ENCODE results near the gene PAN3. TPM values are rescaled to one million over a fixed set of nuclear protein-coding genes. Genes with fewer than 3 reads are reported as not detected.

The PAN3 gene
- total RNA-seq, 1 experiment from 2014 or later: 48.5 TPM

GRCh38 chr13:28258417-28258816 is 120.1 kb downstream of the PAN3 start:
- Histone ChIP-seq H3K23ac (ENCODE audit: insufficient read length, low read depth, low read length) (no peak overlapping the region), H2BK5ac (ENCODE audit: insufficient read length, low read length) (no peak overlapping the region), H3T11ph (ENCODE audit: low read length) (no peak overlapping the region), H3K4ac (ENCODE audit: low read depth, low read length) (no peak overlapping the region), H3K9me3 (ENCODE audit: control insufficient read depth, low read depth, low read length) (no peaks in the 10 kb centered on the region), H2BK20ac (ENCODE audit: low read depth, low read length, poor library complexity, severe bottlenecking) (no peak overlapping the region), H4K5ac (ENCODE audit: insufficient read length, low read depth, low read length) (no peak overlapping the region), H3K79me2 (ENCODE audit: insufficient read depth, low read length) (no peaks in the 10 kb centered on the region), H3K18ac (ENCODE audit: insufficient read length, low read depth, low read length) (no peak overlapping the region), H2BK15ac (ENCODE audit: low read depth, low read length) (no peak overlapping the region), H3K27me3 (ENCODE audit: insufficient read depth, low read length) (no peaks in the 10 kb centered on the region), H3K4me1 (ENCODE audit: insufficient read depth, low read length) (peaks cover 3% of the 10 kb centered on the region; the same call in 1 of the 2 replicates), H3K56ac (ENCODE audit: insufficient read length, low read depth, low read length) (no peak overlapping the region), H4K91ac (ENCODE audit: insufficient read length, low read depth, low read length) (no peak overlapping the region), H3K23me2 (ENCODE audit: insufficient read length, low read depth, low read length, poor library complexity, severe bottlenecking) (no peaks in the 10 kb centered on the region), H3K27ac (ENCODE audit: insufficient read length, low read depth, low read length) (no peak overlapping the region), H4K8ac (replicated peaks; ENCODE audit: insufficient read length, low read depth, low read length) (no peak overlapping the region), H3K14ac (ENCODE audit: insufficient read depth, low read length) (no peak overlapping the region), H3K79me1 (ENCODE audit: insufficient read depth, low read depth, low read length, poor library complexity, severe bottlenecking) (peaks cover 2% of the 10 kb centered on the region), H3K9ac (ENCODE audit: extremely low read depth, insufficient read length, low read length) (no peak overlapping the region), H2BK12ac (ENCODE audit: insufficient read length, low read depth, low read length) (no peak overlapping the region), H2AK5ac (ENCODE audit: insufficient read length, low read length) (no peak overlapping the region), H2BK120ac (ENCODE audit: low read depth, low read length, poor library complexity, severe bottlenecking) (no peak overlapping the region), H4K20me1 (ENCODE audit: control insufficient read depth, insufficient read depth, insufficient read length) (no peaks in the 10 kb centered on the region), H2AFZ (ENCODE audit: low read length) (no peak overlapping the region), H3K4me2 (ENCODE audit: insufficient read depth, insufficient read length, low read length) (no peak overlapping the region)
- H3K36me3 Mint-ChIP-seq (ENCODE audit: insufficient read depth in 1 of 3, low read depth in 3 of 3): peaks cover 20 to 48% (median 47%) of the 10 kb centered on the region in 3 experiments; a peak in 6 of 7 replicates
- no peaks in the 10 kb centered on the region for H3K27me3 Mint-ChIP-seq (ENCODE audit: low read depth)
- peaks cover 17 to 25% of the 10 kb centered on the region in 2 experiments for H3K4me1 Mint-ChIP-seq
- H3K4me3 Mint-ChIP-seq: no peak overlapping the region
- peak overlapping the region in 1 of 3 experiments; percentile 1; a peak in 1 of 7 replicates for H3K27ac Mint-ChIP-seq
- WGBS (ENCODE audit: extremely low coverage, insufficient read length, low lambda C conversion rate): no CpG with 5 or more reads among the region's 3 CpGs
- H3K9me3 Mint-ChIP-seq: no peaks in the 10 kb centered on the region
- DNase-seq: no peak
- TF ChIP-seq, protein P1, sequence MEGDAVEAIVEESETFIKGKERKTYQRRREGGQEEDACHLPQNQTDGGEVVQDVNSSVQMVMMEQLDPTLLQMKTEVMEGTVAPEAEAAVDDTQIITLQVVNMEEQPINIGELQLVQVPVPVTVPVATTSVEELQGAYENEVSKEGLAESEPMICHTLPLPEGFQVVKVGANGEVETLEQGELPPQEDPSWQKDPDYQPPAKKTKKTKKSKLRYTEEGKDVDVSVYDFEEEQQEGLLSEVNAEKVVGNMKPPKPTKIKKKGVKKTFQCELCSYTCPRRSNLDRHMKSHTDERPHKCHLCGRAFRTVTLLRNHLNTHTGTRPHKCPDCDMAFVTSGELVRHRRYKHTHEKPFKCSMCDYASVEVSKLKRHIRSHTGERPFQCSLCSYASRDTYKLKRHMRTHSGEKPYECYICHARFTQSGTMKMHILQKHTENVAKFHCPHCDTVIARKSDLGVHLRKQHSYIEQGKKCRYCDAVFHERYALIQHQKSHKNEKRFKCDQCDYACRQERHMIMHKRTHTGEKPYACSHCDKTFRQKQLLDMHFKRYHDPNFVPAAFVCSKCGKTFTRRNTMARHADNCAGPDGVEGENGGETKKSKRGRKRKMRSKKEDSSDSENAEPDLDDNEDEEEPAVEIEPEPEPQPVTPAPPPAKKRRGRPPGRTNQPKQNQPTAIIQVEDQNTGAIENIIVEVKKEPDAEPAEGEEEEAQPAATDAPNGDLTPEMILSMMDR (conservative IDR thresholded peaks at IDR 0.05): no peak
